PC-3 (cell line): Measurements from ENCODE around the gene SERPINI1. TPM values are rescaled to one million over a fixed set of nuclear protein-coding genes. Genes with fewer than 3 reads are reported as not detected.
A peak's percentile ranks its signal among the peaks of the same experiment; 100 is the strongest.

Experiments used
- ATAC-seq: fragments of 200-7000 bp; cut with Tn5 transposase; 2 replicates; pipeline ENCODE4 v1.9.1; 2020; ENCODE audit warnings: mild to moderate bottlenecking, moderate library complexity
- BruUV-seq: library from RNA; stranded (reverse); fragments of 400-500 nt; replicated peaks from 2 replicates; lab custom pipeline; 2021; lab: Mats Ljungman, UMichigan
- CTCF ChIA-PET: fragments of 300-600 bp; sonication (Branson Sonifier 250); formaldehyde crosslinking; loops from one replicate; lab custom pipeline; 2022; ENCODE audit warnings: antibody characterized with exemption; lab: Charles Lee
- POLR2A ChIA-PET: fragments of 300-600 bp; sonication (Branson Sonifier 250); formaldehyde crosslinking; loops from one replicate; lab custom pipeline; 2022; ENCODE audit warnings: antibody characterized with exemption; ENCODE audit not compliant: unreplicated experiment; lab: Charles Lee
- DNase-seq: peaks from one replicate; pipeline ENCODE4 v3.0.0-alpha.2; 2015
- H2AFZ ChIP-seq: fragments of 300-600 bp; sonication (generic); 2 replicates; pipeline ENCODE4 v1.6.0; 2016; ENCODE audit warnings: antibody characterized with exemption, low read length
- H3F3A ChIP-seq: fragments of 300-600 bp; sonication (generic); one replicate; pipeline ENCODE4 v1.6.0; 2017; ENCODE audit warnings: antibody characterized with exemption, low read length, control low read depth, mild to moderate bottlenecking; ENCODE audit not compliant: unreplicated experiment
- H3K27ac ChIP-seq: fragments of 300-600 bp; sonication (generic); 2 replicates; pipeline ENCODE4 v1.5.1; 2016; ENCODE audit warnings: mild to moderate bottlenecking, low read length
- H3K27me3 ChIP-seq: fragments of 300-600 bp; sonication (generic); 2 replicates; pipeline ENCODE4 v1.6.1; 2016; ENCODE audit warnings: low read length, mixed read lengths
- H3K36me3 ChIP-seq: fragments of 300-600 bp; sonication (generic); 2 replicates; pipeline ENCODE4 v1.6.1; 2016; ENCODE audit warnings: low read depth, mixed run types, low read length, mixed read lengths
- H3K4me1 ChIP-seq: fragments of 300-600 bp; sonication (generic); 2 replicates; pipeline ENCODE4 v1.5.1; 2016; ENCODE audit warnings: low read length; ENCODE audit not compliant: insufficient read depth
- H3K4me2 ChIP-seq: fragments of 300-600 bp; sonication (generic); 2 replicates; pipeline ENCODE4 v1.6.0; 2016; ENCODE audit warnings: low read length
- H3K4me3 ChIP-seq: fragments of 300-600 bp; sonication (generic); 2 replicates; pipeline ENCODE4 v1.5.1; 2016; ENCODE audit warnings: mild to moderate bottlenecking, low read length, mixed read lengths
- H3K79me2 ChIP-seq: fragments of 300-600 bp; sonication (generic); 2 replicates; pipeline ENCODE4 v1.6.1; 2017; ENCODE audit warnings: low read length, mixed read lengths
- H3K9ac ChIP-seq: fragments of 300-600 bp; sonication (generic); 2 replicates; pipeline ENCODE4 v1.6.0; 2016; ENCODE audit warnings: mild to moderate bottlenecking, low read length
- H3K9me2 ChIP-seq: fragments of 300-600 bp; sonication (generic); replicated peaks from 2 replicates; pipeline ENCODE4 v1.6.1; 2016; ENCODE audit warnings: mixed run types, low read length, mixed read lengths
- H3K9me3 ChIP-seq: fragments of 300-600 bp; sonication (generic); 2 replicates; pipeline ENCODE4 v1.6.1; 2016; ENCODE audit warnings: low read length, mixed read lengths
- H4K20me1 ChIP-seq: fragments of 300-600 bp; sonication (generic); 2 replicates; pipeline ENCODE4 v1.6.1; 2016; ENCODE audit warnings: low read length, mixed read lengths
- CTCF ChIP-seq: fragments of 300-600 bp; sonication (generic); conservative IDR thresholded peaks from 2 replicates; pipeline ENCODE4 v1.5.1; 2017; ENCODE audit warnings: antibody characterized with exemption, low read depth, mild to moderate bottlenecking, low read length
- EZH2 ChIP-seq: fragments of 300-600 bp; sonication (generic); IDR thresholded peaks from one replicate; pipeline ENCODE4 v1.6.1; 2017; ENCODE audit warnings: antibody characterized with exemption, mild to moderate bottlenecking, low read length; ENCODE audit not compliant: unreplicated experiment
- EZH2phosphoT487 ChIP-seq: fragments of 300-600 bp; sonication (generic); IDR thresholded peaks from 2 replicates; pipeline ENCODE4 v1.6.1; 2018; ENCODE audit warnings: mild to moderate bottlenecking, antibody characterized with exemption, low read length, borderline replicate concordance
- intact Hi-C: fragments of 100-400 bp; cut with micrococcal nuclease; formaldehyde crosslinking; loops from 2 replicates; pipeline ENCODE4 v1.9.0; 2023
- total RNA-seq: library from RNA; depleted of rRNA; stranded (reverse); fragments of >200 nt; gene quantifications from 2 replicates; pipeline ENCODE4 v1.2.3, GENCODE V29; 2014

Gene SERPINI1
- total RNA-seq, 1 experiment from 2014 or later: 1.3 TPM

GRCh38 chr3:167723872-167724271, 11.6 kb upstream of the SERPINI1 start:
- Histone ChIP-seq H3K4me3 (no peak overlapping the region), H3K9ac (no peak overlapping the region), H3K79me2 (peaks cover 78% of the 10 kb centered on the region), H3F3A (no peaks in the 10 kb centered on the region), H3K9me3 (no peaks in the 10 kb centered on the region), H3K9me2 (no peaks in the 10 kb centered on the region), H3K27ac (no peak overlapping the region), H3K4me2 (no peak overlapping the region), H4K20me1 (peaks cover 37% of the 10 kb centered on the region), H3K36me3 (peaks cover 10% of the 10 kb centered on the region; the same call in 1 of the 2 replicates), H3K4me1 (0 out of 2 replicates have a peak, but pooled peaks cover 5% of the 10 kb centered on the region), H3K27me3 (no peaks in the 10 kb centered on the region), H2AFZ (no peak overlapping the region)
- ChIA-PET CTCF (no interaction called here), POLR2A (no interaction called here)
- DNase-seq (no peak), ATAC-seq (no peak)
- BruUV-seq: no TSS peak
- no peak for TF ChIP-seq EZH2
- intact Hi-C loops: no loop called here

GRCh38 chr3:167728176-167728575, 7.3 kb upstream of the SERPINI1 start:
- ATAC-seq: peak; percentile 68
- Histone ChIP-seq H3K9me3 (no peaks in the 10 kb centered on the region), H3K4me3 (no peak overlapping the region), H3K9ac (no peak overlapping the region), H3K4me2 (no peak overlapping the region), H3K9me2 (no peaks in the 10 kb centered on the region), H3K27ac (no peak overlapping the region), H3K4me1 (peaks cover 21% of the 10 kb centered on the region), H4K20me1 (peaks cover 76% of the 10 kb centered on the region), H3K27me3 (no peaks in the 10 kb centered on the region), H3K36me3 (0 out of 2 replicates have a peak, but pooled peaks cover 3% of the 10 kb centered on the region), H3K79me2 (peaks cover 99% of the 10 kb centered on the region), H2AFZ (no peak overlapping the region), H3F3A (no peaks in the 10 kb centered on the region)
- BruUV-seq: no TSS peak
- TF ChIP-seq CTCF (no peak), EZH2phosphoT487 (no peak), EZH2 (no peak)
- ChIA-PET POLR2A (no interaction called here), CTCF (no interaction called here)
- DNase-seq: peak; percentile 26
- intact Hi-C loops: no loop called here

GRCh38 chr3:167728632-167729323, 6.7 kb upstream of the SERPINI1 start:
- no peak for TF ChIP-seq EZH2phosphoT487
- TF ChIP-seq EZH2: no peak
- no peak for TF ChIP-seq CTCF
- no peak overlapping the region for H3K4me2 ChIP-seq
- no peaks in the 10 kb centered on the region for H3K9me2 ChIP-seq
- no TSS peak for BruUV-seq
- POLR2A ChIA-PET: no interaction called here
- H3K4me1 ChIP-seq: peaks cover 26% of the 10 kb centered on the region
- intact Hi-C loops: no loop called here
- DNase-seq (no peak), ATAC-seq (peak; percentile 29; the same call in 1 of the 2 replicates)
- H3F3A ChIP-seq: no peaks in the 10 kb centered on the region
- no peak overlapping the region for H3K9ac ChIP-seq
- CTCF ChIA-PET: no interaction called here
- H3K4me3 ChIP-seq: no peak overlapping the region
- H3K9me3 ChIP-seq: no peaks in the 10 kb centered on the region
- H2AFZ ChIP-seq: no peak overlapping the region
- no peak overlapping the region for H3K27ac ChIP-seq
- 0 out of 2 replicates have a peak, but pooled peaks cover 3% of the 10 kb centered on the region for H3K36me3 ChIP-seq
- H3K79me2 ChIP-seq: peaks cover 99% of the 10 kb centered on the region
- H4K20me1 ChIP-seq: peaks cover 74% of the 10 kb centered on the region
- no peaks in the 10 kb centered on the region for H3K27me3 ChIP-seq
